Thymus (tissue), 11 donors: ENCODE measurements around the gene MARVELD3. TPM values are rescaled to one million over a fixed set of nuclear protein-coding genes. Genes with fewer than 3 reads are reported as not detected.

Source experiments
- DNase-seq, 9 donors: peaks; one replicate each; pipeline ENCODE4 v3.0.0-alpha.2; 2013; ENCODE audit warnings: low spot score in 9 of 9, low read depth in 6 of 9, missing footprints in 1 of 9
- H3K27ac ChIP-seq, 2 donors: one replicate each; pipeline ENCODE4 v1.5.1; 2013; ENCODE audit warnings: control low read depth in 1 of 2, low read depth in 1 of 2, low read length in 1 of 2, mild to moderate bottlenecking in 1 of 2, moderate library complexity in 1 of 2
- H3K27me3 ChIP-seq, 2 donors: one replicate each; pipeline ENCODE4 v1.5.1; 2013; ENCODE audit warnings: low read length in 1 of 2; ENCODE audit not compliant: control insufficient read depth in 2 of 2, insufficient read depth in 1 of 2
- H3K36me3 ChIP-seq, 2 donors: one replicate each; pipeline ENCODE4 v1.5.1; 2013; ENCODE audit warnings: low read length in 1 of 2, mild to moderate bottlenecking in 1 of 2, moderate library complexity in 1 of 2; ENCODE audit not compliant: control insufficient read depth in 2 of 2, insufficient read depth in 2 of 2
- H3K4me1 ChIP-seq, 2 donors: one replicate each; pipeline ENCODE4 v1.5.1; 2013; ENCODE audit warnings: low read length in 2 of 2; ENCODE audit not compliant: control insufficient read depth in 2 of 2, insufficient read depth in 2 of 2
- H3K4me3 ChIP-seq, 2 donors: one replicate each; pipeline ENCODE4 v1.5.1; 2013; ENCODE audit warnings: low read length in 2 of 2, control low read depth in 1 of 2, mild to moderate bottlenecking in 1 of 2
- H3K9me3 ChIP-seq, 2 donors: one replicate each; pipeline ENCODE4 v1.5.1; 2013; ENCODE audit warnings: low read length in 1 of 2, mild to moderate bottlenecking in 1 of 2; ENCODE audit not compliant: control insufficient read depth in 2 of 2, insufficient read depth in 1 of 2
- WGBS: extraction: QIAGEN DNeasy Blood & Tissue Kit; methylation state at CpG from one replicate; pipeline ENCODE4 v1.1.7; 2013; 5-methylcytosine and 5-hydroxymethylcytosine counted together
- polyA plus RNA-seq: library from polyadenylated mRNA; stranded (reverse); fragments of 200-250 nt; gene quantifications from one replicate; pipeline ENCODE4 v1.2.3, GENCODE V29; 2013
- total RNA-seq: library from RNA; stranded (reverse); fragments of 120-200 nt; gene quantifications from one replicate; pipeline ENCODE4 v1.2.4, GENCODE V29; 2013
- donor health status: healthy.

Gene MARVELD3
- total and polyA plus RNA-seq, 2 donors = 1.8 to 3.1 TPM

GRCh38 chr16:71629278-71630016, 3.5 kb downstream of the MARVELD3 start:
- Histone ChIP-seq H3K36me3 (no peaks in the 10 kb centered on the region), H3K4me1 (peaks cover 0 to 2% of the 10 kb centered on the region in 2 donors), H3K27ac (no peak overlapping the region), H3K9me3 (peaks cover 0 to 2% of the 10 kb centered on the region in 2 donors), H3K27me3 (peaks cover 30 to 49% of the 10 kb centered on the region in 2 donors), H3K4me3 (no peak overlapping the region)
- 82% methylated on average over 11 of the region's 11 CpGs for WGBS
- DNase-seq = no peak

GRCh38 chr16:71630808-71631207, 4.8 kb downstream of the MARVELD3 start:
- H3K4me3 ChIP-seq = no peak overlapping the region
- H3K9me3 ChIP-seq = peaks cover 0 to 1% of the 10 kb centered on the region in 2 donors
- WGBS = 92% methylated on average over 4 of the region's 4 CpGs
- H3K27ac ChIP-seq = no peak overlapping the region
- H3K4me1 ChIP-seq = peaks cover 0 to 2% of the 10 kb centered on the region in 2 donors
- peaks cover 23 to 38% of the 10 kb centered on the region in 2 donors for H3K27me3 ChIP-seq
- no peak for DNase-seq
- H3K36me3 ChIP-seq = no peaks in the 10 kb centered on the region

- Histone ChIP-seq H3K36me3 (no peaks in the 10 kb centered on the region), H3K27ac (no peak overlapping the region), H3K9me3 (no peaks in the 10 kb centered on the region), H3K4me1 (no peaks in the 10 kb centered on the region), H3K27me3 (peaks cover 13 to 29% of the 10 kb centered on the region in 2 donors), H3K4me3 (no peak overlapping the region)
- WGBS = 80% methylated on average over 4 of the region's 4 CpGs
- DNase-seq = no peak
Observed at GRCh38 chr16:71631776-71632175, 5.8 kb downstream of the MARVELD3 start.

GRCh38 chr16:71635632-71636031, 9.6 kb downstream of the MARVELD3 start:
- H3K36me3 ChIP-seq = no peaks in the 10 kb centered on the region
- H3K9me3 ChIP-seq = no peaks in the 10 kb centered on the region
- H3K27me3 ChIP-seq = no peaks in the 10 kb centered on the region
- 70% methylated on average over 2 of the region's 2 CpGs for WGBS
- no peak for DNase-seq
- no peak overlapping the region for H3K27ac ChIP-seq
- no peaks in the 10 kb centered on the region for H3K4me1 ChIP-seq
- no peak overlapping the region for H3K4me3 ChIP-seq

GRCh38 chr16:71637398-71637797, 11.4 kb downstream of the MARVELD3 start:
- no peaks in the 10 kb centered on the region for H3K36me3 ChIP-seq
- 93% methylated on average over 3 of the region's 3 CpGs for WGBS
- no peaks in the 10 kb centered on the region for H3K4me1 ChIP-seq
- no peak for DNase-seq
- H3K27me3 ChIP-seq = no peaks in the 10 kb centered on the region
- no peak overlapping the region for H3K4me3 ChIP-seq
- H3K27ac ChIP-seq = no peak overlapping the region
- no peaks in the 10 kb centered on the region for H3K9me3 ChIP-seq

DNA sequence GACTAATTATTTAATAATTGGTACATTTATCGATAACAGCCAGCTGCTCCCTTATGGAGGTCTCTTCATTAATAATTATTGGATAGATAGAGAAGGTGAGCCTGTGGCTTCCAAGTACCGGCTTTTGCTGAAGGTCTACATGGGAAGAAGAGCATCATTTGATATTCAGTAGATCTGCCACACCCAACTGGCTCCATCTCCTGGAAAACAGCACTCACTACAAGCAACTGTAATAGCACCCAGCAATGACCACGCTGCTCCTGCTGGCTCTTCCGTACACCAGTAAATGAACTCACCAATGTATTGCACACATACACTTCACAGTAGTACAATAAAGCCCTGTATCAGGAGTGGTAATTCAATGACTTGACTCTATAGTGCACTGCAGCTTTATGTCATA, 19.5 kb downstream of the MARVELD3 start:
- no peaks in the 10 kb centered on the region for H3K27me3 ChIP-seq
- H3K4me1 ChIP-seq = no peaks in the 10 kb centered on the region
- no peak overlapping the region for H3K27ac ChIP-seq
- no peak overlapping the region for H3K4me3 ChIP-seq
- DNase-seq = no peak
- H3K9me3 ChIP-seq = no peaks in the 10 kb centered on the region
- WGBS = 84% methylated on average over 4 of the region's 4 CpGs
- H3K36me3 ChIP-seq = peaks cover 7 to 8% of the 10 kb centered on the region in 2 donors

GRCh38 chr16:71647391-71647790, 21.4 kb downstream of the MARVELD3 start:
- Histone ChIP-seq H3K4me1 (no peaks in the 10 kb centered on the region), H3K27ac (no peak overlapping the region), H3K36me3 (peaks cover 7 to 8% of the 10 kb centered on the region in 2 donors), H3K27me3 (no peaks in the 10 kb centered on the region), H3K9me3 (no peaks in the 10 kb centered on the region), H3K4me3 (no peak overlapping the region)
- 84% methylated on average over 7 of the region's 7 CpGs for WGBS
- no peak for DNase-seq

DNA sequence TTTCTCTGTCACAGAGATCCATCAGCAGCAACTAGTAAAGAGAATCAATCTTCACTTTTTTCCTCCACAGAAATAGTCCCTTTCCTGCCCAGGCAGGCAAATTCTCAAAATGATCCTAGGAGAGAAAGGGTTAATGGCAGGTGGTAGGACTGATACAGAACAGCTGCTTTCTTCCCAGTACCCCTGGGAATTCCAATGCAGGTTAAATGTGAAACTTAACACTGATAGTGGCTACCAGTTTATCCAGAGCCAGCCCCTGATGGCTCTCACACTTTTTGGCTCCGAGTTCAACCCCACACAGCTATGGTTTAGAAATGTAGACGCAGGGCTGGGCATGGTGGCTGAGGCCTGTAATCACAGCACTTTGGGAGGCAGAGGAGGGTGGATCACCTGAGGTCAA, 22.2 kb downstream of the MARVELD3 start:
- no peak overlapping the region for H3K27ac ChIP-seq
- no peak for DNase-seq
- H3K27me3 ChIP-seq = no peaks in the 10 kb centered on the region
- H3K4me1 ChIP-seq = no peaks in the 10 kb centered on the region
- 97% methylated on average over 2 of the region's 2 CpGs for WGBS
- H3K9me3 ChIP-seq = no peaks in the 10 kb centered on the region
- H3K36me3 ChIP-seq = peaks cover 7 to 8% of the 10 kb centered on the region in 2 donors
- no peak overlapping the region for H3K4me3 ChIP-seq

DNA sequence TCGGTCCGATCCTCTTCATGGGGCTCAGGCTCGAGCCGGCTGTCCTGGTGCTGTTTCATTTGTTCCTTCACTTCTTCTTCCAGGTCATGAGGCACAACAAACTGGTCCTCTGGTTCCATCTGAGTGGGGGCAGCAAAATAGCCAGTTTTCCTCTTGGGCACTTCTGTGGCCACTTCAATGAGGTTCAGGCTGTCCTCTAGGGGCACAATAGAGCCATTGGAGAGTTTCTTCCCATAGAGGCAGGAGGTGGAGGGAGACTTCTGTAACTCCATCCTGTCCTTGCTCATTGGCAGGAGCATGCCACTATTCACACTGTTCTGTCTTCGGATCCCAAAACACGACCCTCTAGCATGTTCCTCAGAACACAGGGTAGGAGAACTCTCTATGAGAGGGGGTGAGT, 22.9 kb downstream of the MARVELD3 start:
- WGBS = 97% methylated on average over 6 of the region's 6 CpGs
- peaks cover 7 to 8% of the 10 kb centered on the region in 2 donors for H3K36me3 ChIP-seq
- no peaks in the 10 kb centered on the region for H3K4me1 ChIP-seq
- no peaks in the 10 kb centered on the region for H3K9me3 ChIP-seq
- no peak for DNase-seq
- no peak overlapping the region for H3K27ac ChIP-seq
- no peak overlapping the region for H3K4me3 ChIP-seq
- H3K27me3 ChIP-seq = no peaks in the 10 kb centered on the region
